ENCODE results near the gene CTLA4.

CTLA4 gene

GRCh38 chr2:203849010-203849409 is 18.6 kb upstream of the CTLA4 start:
- H3K4me3 ChIP-seq (ENCODE audit: low read depth, low read length) = no peak overlapping the region
- TF ChIP-seq, protein P1, sequence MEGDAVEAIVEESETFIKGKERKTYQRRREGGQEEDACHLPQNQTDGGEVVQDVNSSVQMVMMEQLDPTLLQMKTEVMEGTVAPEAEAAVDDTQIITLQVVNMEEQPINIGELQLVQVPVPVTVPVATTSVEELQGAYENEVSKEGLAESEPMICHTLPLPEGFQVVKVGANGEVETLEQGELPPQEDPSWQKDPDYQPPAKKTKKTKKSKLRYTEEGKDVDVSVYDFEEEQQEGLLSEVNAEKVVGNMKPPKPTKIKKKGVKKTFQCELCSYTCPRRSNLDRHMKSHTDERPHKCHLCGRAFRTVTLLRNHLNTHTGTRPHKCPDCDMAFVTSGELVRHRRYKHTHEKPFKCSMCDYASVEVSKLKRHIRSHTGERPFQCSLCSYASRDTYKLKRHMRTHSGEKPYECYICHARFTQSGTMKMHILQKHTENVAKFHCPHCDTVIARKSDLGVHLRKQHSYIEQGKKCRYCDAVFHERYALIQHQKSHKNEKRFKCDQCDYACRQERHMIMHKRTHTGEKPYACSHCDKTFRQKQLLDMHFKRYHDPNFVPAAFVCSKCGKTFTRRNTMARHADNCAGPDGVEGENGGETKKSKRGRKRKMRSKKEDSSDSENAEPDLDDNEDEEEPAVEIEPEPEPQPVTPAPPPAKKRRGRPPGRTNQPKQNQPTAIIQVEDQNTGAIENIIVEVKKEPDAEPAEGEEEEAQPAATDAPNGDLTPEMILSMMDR (IDR thresholded peaks at IDR 0.05; ENCODE audit: low read depth, low read length) = no peak
- TF ChIP-seq POLR2A (IDR thresholded peaks at IDR 0.05; ENCODE audit: extremely low read depth, insufficient read length) (no peak), MYC (IDR thresholded peaks at IDR 0.05; ENCODE audit: low read depth, low read length) (no peak), MAX (IDR thresholded peaks at IDR 0.05; ENCODE audit: low read depth, low read length) (no peak)
- DNase-seq (ENCODE audit: low read depth) = no peak

DNA sequence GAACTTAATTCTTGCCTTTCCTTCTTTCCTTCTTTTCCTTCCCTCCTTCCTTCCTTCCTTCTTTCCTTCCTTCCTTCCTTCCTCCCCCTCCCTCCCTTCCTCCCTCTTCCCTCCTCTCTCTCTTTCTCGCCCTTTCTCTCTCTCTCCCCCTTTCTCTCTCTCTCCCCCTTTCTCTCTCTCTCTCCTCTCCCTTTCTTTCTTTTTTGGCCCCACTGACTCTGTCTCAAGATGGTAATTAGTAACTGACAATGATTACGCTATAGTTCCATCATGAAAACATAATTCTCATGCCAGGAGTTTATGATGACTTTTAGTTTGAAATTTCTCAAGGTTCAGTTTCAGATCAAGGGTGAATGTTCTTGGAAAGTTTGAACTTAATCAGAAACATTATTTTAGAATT is 14.8 kb upstream of the CTLA4 start:
- H3K4me3 ChIP-seq (ENCODE audit: low read depth, low read length) = no peak overlapping the region
- no peak for TF ChIP-seq MAX (IDR thresholded peaks at IDR 0.05; ENCODE audit: low read depth, low read length)
- TF ChIP-seq, protein P1 (IDR thresholded peaks at IDR 0.05; ENCODE audit: low read depth, low read length) = no peak
- TF ChIP-seq POLR2A (IDR thresholded peaks at IDR 0.05; ENCODE audit: extremely low read depth, insufficient read length) = no peak
- TF ChIP-seq MYC (IDR thresholded peaks at IDR 0.05; ENCODE audit: low read depth, low read length) = no peak

GRCh38 chr2:203853271-203853670 is 14.3 kb upstream of the CTLA4 start:
- TF ChIP-seq POLR2A (IDR thresholded peaks at IDR 0.05; ENCODE audit: extremely low read depth, insufficient read length) = no peak
- no peak for TF ChIP-seq MAX (IDR thresholded peaks at IDR 0.05; ENCODE audit: low read depth, low read length)
- TF ChIP-seq, protein P1 (IDR thresholded peaks at IDR 0.05; ENCODE audit: low read depth, low read length) = no peak
- no peak for TF ChIP-seq MYC (IDR thresholded peaks at IDR 0.05; ENCODE audit: low read depth, low read length)
- DNase-seq (ENCODE audit: low read depth) = no peak
- H3K4me3 ChIP-seq (ENCODE audit: low read depth, low read length) = no peak overlapping the region

More for the DNA sequence above, 14.8 kb upstream of the CTLA4 start:
- no peak for DNase-seq (ENCODE audit: low read depth)

DNA sequence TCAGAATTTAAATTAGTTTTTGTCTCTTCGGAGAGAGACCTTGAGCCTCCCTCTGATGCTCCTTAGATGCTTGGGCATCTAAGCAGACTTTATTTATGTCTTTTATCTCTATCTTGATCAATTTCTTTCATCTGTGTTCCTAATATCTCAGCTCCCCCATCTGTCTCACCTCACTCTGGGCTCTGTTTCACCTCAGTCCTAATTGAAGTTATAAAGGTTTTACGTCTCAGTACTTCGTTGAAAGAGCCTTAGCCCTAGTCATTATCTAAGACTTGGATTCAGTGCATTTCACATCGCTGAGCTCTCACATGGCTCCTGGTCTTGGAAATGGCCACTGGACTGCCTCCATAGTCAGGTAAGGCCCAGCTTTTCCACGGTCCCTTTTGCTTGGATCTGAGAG is 13.8 kb upstream of the CTLA4 start:
- TF ChIP-seq POLR2A (IDR thresholded peaks at IDR 0.05; ENCODE audit: extremely low read depth, insufficient read length) (no peak), MAX (IDR thresholded peaks at IDR 0.05; ENCODE audit: low read depth, low read length) (no peak), MYC (IDR thresholded peaks at IDR 0.05; ENCODE audit: low read depth, low read length) (no peak)
- TF ChIP-seq, protein P1 (IDR thresholded peaks at IDR 0.05; ENCODE audit: low read depth, low read length) = no peak
- no peak overlapping the region for H3K4me3 ChIP-seq (ENCODE audit: low read depth, low read length)
- no peak for DNase-seq (ENCODE audit: low read depth)

DNA sequence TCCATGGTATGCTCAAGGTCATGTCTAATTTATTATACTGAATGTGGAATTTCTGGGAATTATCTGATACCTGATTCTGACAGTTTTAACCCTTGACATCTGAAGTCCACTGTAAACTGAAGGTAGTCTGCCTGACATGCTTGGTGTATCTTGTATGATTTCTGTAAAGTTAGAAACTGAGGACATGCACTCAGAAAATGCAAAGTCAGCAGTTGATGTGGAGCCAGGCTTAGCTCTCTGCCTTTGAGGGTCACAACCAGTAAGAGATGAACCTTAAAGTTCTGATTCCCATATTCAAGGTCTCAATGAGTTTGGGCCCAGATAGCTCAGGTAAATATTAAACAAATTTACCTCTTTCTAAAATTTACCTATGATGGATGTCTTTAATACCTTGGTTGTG is 12.3 kb upstream of the CTLA4 start:
- H3K4me3 ChIP-seq (ENCODE audit: low read depth, low read length) = no peak overlapping the region
- TF ChIP-seq MAX (IDR thresholded peaks at IDR 0.05; ENCODE audit: low read depth, low read length) (no peak), POLR2A (IDR thresholded peaks at IDR 0.05; ENCODE audit: extremely low read depth, insufficient read length) (no peak), MYC (IDR thresholded peaks at IDR 0.05; ENCODE audit: low read depth, low read length) (no peak)
- TF ChIP-seq, protein P1 (IDR thresholded peaks at IDR 0.05; ENCODE audit: low read depth, low read length) = no peak
- no peak for DNase-seq (ENCODE audit: low read depth)

GRCh38 chr2:203857656-203858055 is 9.9 kb upstream of the CTLA4 start:
- no peak for DNase-seq (ENCODE audit: low read depth)
- no peak overlapping the region for H3K4me3 ChIP-seq (ENCODE audit: low read depth, low read length)
- TF ChIP-seq MAX (IDR thresholded peaks at IDR 0.05; ENCODE audit: low read depth, low read length) = no peak
- TF ChIP-seq, protein P1 (IDR thresholded peaks at IDR 0.05; ENCODE audit: low read depth, low read length) = no peak
- no peak for TF ChIP-seq POLR2A (IDR thresholded peaks at IDR 0.05; ENCODE audit: extremely low read depth, insufficient read length)
- TF ChIP-seq MYC (IDR thresholded peaks at IDR 0.05; ENCODE audit: low read depth, low read length) = no peak
